ENCODE results near the gene JAK3. TPM values are rescaled to one million over a fixed set of nuclear protein-coding genes. Genes with fewer than 3 reads are reported as not detected.

JAK3 gene
- total RNA-seq, 1 experiment from 2014 or later = 6.9 TPM

DNA sequence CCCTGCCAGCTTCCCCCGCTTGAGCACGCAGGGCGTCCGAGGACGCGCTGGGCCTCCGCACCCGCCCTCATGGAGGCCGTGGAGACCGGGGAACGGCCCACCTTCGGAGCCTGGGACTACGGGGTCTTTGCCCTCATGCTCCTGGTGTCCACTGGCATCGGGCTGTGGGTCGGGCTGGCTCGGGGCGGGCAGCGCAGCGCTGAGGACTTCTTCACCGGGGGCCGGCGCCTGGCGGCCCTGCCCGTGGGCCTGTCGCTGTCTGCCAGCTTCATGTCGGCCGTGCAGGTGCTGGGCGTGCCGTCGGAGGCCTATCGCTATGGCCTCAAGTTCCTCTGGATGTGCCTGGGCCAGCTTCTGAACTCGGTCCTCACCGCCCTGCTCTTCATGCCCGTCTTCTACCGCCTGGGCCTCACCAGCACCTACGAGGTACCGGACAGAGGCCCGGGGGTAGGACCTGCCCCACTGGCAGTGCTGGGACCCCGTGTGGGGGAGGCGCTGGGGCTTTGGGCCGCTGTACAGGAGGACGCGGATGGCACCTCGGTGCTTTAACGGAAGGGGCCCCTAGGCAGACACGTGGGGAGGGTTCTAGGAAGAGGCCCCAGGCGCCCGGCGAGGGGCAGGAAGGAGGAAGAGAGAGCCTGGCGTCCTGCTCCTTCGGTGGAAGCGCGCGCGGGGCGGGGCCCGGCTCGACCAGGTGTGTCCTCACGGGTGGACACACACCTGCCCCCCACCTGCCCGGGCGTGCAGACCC, 24.6 kb upstream of the JAK3 start:
- H3K9me3 ChIP-seq (replicated peaks) = no peaks in the 10 kb centered on the region; the same call in 1 of the 2 replicates
- peaks cover 52% of the 10 kb centered on the region for H3K27me3 ChIP-seq (replicated peaks)
- no peaks in the 10 kb centered on the region for H3K36me3 ChIP-seq
- no peak overlapping the region for H3K4me3 ChIP-seq
- no peak overlapping the region for H3K27ac ChIP-seq
- DNase-seq (ENCODE audit: low read depth in 1 of 2, low spot score in 2 of 2) = no peak
- no peaks in the 10 kb centered on the region for H3K4me1 ChIP-seq (replicated peaks)

DNA sequence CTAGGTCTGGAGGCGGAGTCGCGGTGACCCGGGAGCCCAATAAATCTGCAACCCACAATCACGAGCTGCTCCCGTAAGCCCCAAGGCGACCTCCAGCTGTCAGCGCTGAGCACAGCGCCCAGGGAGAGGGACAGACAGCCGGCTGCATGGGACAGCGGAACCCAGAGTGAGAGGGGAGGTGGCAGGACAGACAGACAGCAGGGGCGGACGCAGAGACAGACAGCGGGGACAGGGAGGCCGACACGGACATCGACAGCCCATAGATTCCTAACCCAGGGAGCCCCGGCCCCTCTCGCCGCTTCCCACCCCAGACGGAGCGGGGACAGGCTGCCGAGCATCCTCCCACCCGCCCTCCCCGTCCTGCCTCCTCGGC, 24.1 kb upstream of the JAK3 start, which contains the start of gene SLC5A5:
TSS of gene SLC5A5 (plus strand) at position 68 of the 373 bp plus-strand sequence. CDS start 375 bp downstream, outside the sequence.
- peaks cover 51% of the 10 kb centered on the region for H3K27me3 ChIP-seq (replicated peaks)
- H3K36me3 ChIP-seq = no peaks in the 10 kb centered on the region
- no peaks in the 10 kb centered on the region for H3K9me3 ChIP-seq (replicated peaks)
- no peak within 1 kb of the TSS for H3K4me3 ChIP-seq
- no peaks in the 10 kb centered on the region for H3K4me1 ChIP-seq (replicated peaks)
- no peak for DNase-seq (ENCODE audit: low read depth in 1 of 2, low spot score in 2 of 2)
- no peak within 1 kb of the TSS for H3K27ac ChIP-seq

DNA sequence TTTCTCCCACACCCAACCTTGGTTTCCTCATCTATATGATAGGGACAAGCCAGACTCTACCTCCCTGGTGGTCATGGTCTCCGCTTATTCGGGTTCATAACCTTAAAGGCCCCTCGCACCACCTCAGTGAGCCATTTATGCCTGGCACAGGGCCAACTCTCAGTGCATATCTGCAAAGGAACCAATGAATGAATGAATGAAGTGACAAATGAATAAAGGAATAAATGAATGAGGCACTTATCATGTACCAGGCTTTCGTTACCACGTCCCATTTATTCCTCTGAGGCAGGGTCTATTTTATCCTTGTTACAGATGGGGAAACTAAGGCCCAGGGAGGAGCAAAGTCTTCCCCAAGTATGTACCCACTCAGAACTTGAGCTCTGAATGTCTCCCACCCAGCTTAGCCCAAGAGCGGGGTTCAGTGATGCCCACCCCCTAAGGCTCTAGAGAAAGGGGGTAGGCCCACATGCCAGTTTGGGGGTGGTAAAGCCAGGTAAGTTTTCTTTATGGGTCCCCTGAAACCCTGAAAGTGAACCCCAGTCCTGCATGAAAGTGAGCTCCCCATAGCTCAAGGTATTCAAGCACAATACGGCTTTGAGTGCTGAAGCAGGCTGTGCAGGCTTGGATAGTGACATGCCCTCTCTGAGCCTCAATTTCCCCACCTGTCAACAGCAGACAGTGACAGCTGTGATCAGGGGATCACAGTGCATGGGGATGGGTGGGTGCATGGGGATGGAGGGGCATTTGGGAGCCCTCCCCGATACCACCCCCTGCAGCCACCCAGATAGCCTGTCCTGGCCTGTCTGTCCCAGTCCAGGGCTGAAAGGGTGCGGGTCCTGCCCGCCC, 23.5 kb upstream of the JAK3 start:
- peaks cover 51% of the 10 kb centered on the region for H3K27me3 ChIP-seq (replicated peaks)
- DNase-seq (ENCODE audit: low read depth in 1 of 2, low spot score in 2 of 2) = no peak
- no peaks in the 10 kb centered on the region for H3K9me3 ChIP-seq (replicated peaks)
- no peaks in the 10 kb centered on the region for H3K36me3 ChIP-seq
- H3K27ac ChIP-seq = no peak overlapping the region
- H3K4me3 ChIP-seq = no peak overlapping the region
- H3K4me1 ChIP-seq (replicated peaks) = no peaks in the 10 kb centered on the region

GRCh38 chr19:17869114-17869608, 21.4 kb upstream of the JAK3 start:
- H3K36me3 ChIP-seq = peaks cover 20% of the 10 kb centered on the region
- no peaks in the 10 kb centered on the region for H3K9me3 ChIP-seq (replicated peaks)
- H3K27ac ChIP-seq = no peak overlapping the region
- DNase-seq (ENCODE audit: low read depth in 1 of 2, low spot score in 2 of 2) = no peak
- H3K4me1 ChIP-seq (replicated peaks) = no peaks in the 10 kb centered on the region
- H3K4me3 ChIP-seq = no peak overlapping the region
- peaks cover 45% of the 10 kb centered on the region for H3K27me3 ChIP-seq (replicated peaks)

DNA sequence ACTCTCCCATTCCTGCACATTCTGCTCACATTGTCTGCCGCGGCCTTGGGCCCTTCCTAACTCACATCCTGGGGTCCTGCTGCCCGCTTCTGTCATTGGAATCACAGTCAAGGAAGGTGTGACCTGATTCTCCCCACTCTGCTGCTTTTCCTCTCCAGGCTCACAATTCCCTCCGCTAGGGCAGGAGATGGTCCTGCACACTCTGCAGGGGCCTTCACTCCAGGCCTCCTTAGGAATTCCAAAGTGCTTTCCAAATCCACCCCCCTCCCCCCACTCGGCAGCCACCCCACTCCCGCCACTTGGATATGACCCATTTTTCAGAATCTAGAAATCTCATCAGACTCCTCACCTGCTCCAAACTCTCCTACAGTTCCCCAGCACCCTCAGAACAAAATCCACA, 20.9 kb upstream of the JAK3 start:
- Histone ChIP-seq H3K9me3 (replicated peaks) (no peaks in the 10 kb centered on the region), H3K27me3 (replicated peaks) (peaks cover 42% of the 10 kb centered on the region), H3K36me3 (peaks cover 25% of the 10 kb centered on the region)

DNA sequence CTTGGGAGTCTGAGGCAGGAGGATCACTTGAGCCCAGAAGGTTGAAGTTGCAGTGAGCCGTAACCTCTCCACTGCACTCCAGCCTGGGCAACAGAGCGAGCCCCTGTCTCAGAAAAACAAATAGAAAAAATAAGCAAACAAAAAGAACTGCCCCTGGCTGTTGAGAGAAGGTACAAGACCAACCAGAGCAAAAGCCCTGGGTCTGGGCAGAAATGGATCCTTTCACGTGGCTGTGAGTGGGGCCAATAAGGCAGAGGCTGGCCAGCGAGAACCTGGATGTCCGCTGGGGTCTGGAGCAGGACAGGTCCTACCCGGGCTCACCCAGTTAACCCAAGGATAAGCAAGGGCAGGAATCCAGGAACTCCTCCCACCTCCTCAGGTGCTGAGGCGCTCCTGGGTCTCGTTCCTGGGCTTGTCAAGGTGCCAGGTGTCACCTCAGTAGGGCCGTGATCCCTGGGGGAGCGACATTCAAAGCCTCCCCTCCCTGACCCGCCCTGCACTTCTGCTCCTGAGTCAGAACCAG, 19.2 kb upstream of the JAK3 start:
- Histone ChIP-seq H3K4me1 (replicated peaks) (no peaks in the 10 kb centered on the region), H3K9me3 (replicated peaks) (no peaks in the 10 kb centered on the region)
- DNase-seq (ENCODE audit: low read depth in 1 of 2, low spot score in 2 of 2) = no peak

More for the DNA sequence above, 20.9 kb upstream of the JAK3 start:
- no peak for DNase-seq (ENCODE audit: low read depth in 1 of 2, low spot score in 2 of 2)
- no peak overlapping the region for H3K27ac ChIP-seq
- no peak overlapping the region for H3K4me3 ChIP-seq
- no peaks in the 10 kb centered on the region for H3K4me1 ChIP-seq (replicated peaks)

GRCh38 chr19:17866312-17866963, 18.7 kb upstream of the JAK3 start:
- no peak for DNase-seq (ENCODE audit: low read depth in 1 of 2, low spot score in 2 of 2)
- H3K27me3 ChIP-seq (replicated peaks) = peaks cover 22% of the 10 kb centered on the region
- H3K27ac ChIP-seq = no peak overlapping the region
- H3K4me3 ChIP-seq = no peak overlapping the region
- no peaks in the 10 kb centered on the region for H3K9me3 ChIP-seq (replicated peaks)
- H3K4me1 ChIP-seq (replicated peaks) = peaks cover 3% of the 10 kb centered on the region
- H3K36me3 ChIP-seq = peaks cover 48% of the 10 kb centered on the region

More for the DNA sequence above, 19.2 kb upstream of the JAK3 start:
- H3K36me3 ChIP-seq = peaks cover 42% of the 10 kb centered on the region
- peaks cover 26% of the 10 kb centered on the region for H3K27me3 ChIP-seq (replicated peaks)
- H3K27ac ChIP-seq = no peak overlapping the region
- no peak overlapping the region for H3K4me3 ChIP-seq

GRCh38 chr19:17865364-17866311, 17.9 kb upstream of the JAK3 start:
- Histone ChIP-seq H3K4me3 (no peak overlapping the region), H3K4me1 (replicated peaks) (peaks cover 11% of the 10 kb centered on the region), H3K36me3 (peaks cover 56% of the 10 kb centered on the region), H3K27me3 (replicated peaks) (peaks cover 14% of the 10 kb centered on the region), H3K27ac (no peak overlapping the region), H3K9me3 (replicated peaks) (no peaks in the 10 kb centered on the region)
- DNase-seq (ENCODE audit: low read depth in 1 of 2, low spot score in 2 of 2) = no peak

DNA sequence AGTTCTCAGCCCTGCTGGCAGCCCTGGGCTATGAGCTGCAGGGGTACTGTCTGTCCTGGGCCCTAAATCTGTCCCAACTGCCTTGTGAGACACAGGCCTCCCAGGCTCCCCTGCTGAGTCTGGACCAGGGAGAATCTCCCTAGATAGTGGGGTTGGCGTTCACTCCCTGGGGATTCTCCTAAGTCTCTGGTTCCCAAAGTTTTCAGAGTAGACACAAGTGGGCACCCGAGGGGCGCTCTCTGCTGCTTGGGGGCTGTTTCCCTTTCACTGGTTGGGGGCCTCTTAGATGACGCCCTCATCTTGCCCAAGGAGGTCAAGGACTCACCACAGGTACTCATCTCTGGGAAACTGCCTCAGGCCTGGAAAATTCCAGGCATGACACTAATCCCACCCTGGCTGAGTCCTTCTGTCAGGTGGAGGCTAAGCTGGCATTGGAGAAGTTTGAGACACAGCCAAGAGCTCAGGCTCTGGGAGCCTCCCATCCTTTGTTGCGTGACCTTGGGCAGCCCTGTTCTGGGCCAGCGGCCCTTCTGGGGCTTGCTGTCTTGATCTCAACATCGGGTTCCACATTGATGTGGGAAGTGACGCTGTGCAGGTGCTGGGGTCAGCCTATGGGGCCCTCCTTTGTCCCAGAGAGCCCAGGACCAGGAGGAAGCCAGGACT, 15.9 kb upstream of the JAK3 start:
- Histone ChIP-seq H3K9me3 (replicated peaks) (no peaks in the 10 kb centered on the region), H3K4me3 (no peak overlapping the region), H3K27ac (no peak overlapping the region), H3K27me3 (replicated peaks) (0 out of 2 replicates have a peak, but pooled peaks cover 2% of the 10 kb centered on the region), H3K4me1 (replicated peaks) (peaks cover 11% of the 10 kb centered on the region), H3K36me3 (peaks cover 65% of the 10 kb centered on the region)
- no peak for DNase-seq (ENCODE audit: low read depth in 1 of 2, low spot score in 2 of 2)

GRCh38 chr19:17862711-17863519, 15.1 kb upstream of the JAK3 start:
- Histone ChIP-seq H3K27ac (no peak overlapping the region), H3K27me3 (replicated peaks) (0 out of 2 replicates have a peak, but pooled peaks cover 2% of the 10 kb centered on the region), H3K36me3 (peaks cover 65% of the 10 kb centered on the region), H3K4me1 (replicated peaks) (peaks cover 11% of the 10 kb centered on the region), H3K4me3 (no peak overlapping the region), H3K9me3 (replicated peaks) (no peaks in the 10 kb centered on the region)
- no peak for DNase-seq (ENCODE audit: low read depth in 1 of 2, low spot score in 2 of 2)

DNA sequence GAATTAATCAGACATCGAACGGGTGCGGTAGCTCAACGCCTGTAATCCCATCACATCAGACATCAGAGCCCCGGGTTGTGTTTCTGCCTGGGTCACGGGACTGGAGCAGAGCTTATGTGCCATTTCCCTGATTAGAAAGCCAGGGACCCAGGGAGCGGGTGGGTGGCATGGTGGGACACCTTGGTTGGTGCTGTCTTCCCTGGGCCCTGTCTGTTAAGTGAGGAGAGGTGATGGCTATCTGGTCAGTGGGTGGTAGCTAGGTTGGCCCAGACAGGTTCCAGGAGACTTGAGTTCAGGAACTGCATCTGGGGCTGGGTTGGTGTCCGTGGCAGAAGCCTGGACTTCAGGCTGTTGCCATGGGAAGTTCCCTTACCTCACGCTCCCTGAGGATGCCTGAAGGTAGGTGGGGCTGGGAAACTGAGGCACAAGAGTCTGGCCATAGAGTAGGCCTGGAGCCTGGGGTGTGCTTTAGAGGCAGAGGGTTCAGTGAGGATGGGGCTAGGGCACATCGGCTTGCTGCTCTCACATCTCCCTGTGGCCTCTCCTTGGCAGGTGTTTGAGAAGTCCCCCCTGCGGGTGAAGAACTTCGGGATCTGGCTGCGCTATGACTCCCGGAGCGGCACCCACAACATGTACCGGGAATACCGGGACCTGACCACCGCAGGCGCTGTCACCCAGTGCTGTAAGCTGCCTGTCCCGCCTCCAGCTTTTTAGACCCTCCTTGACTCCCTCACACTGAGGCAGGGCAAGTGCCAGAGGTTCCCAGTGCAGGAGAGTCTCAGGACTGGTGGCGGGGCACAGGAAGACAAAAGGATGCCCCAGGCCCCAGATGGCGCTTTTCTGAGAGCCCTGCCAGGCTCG, 14.0 kb upstream of the JAK3 start:
- DNase-seq (ENCODE audit: low read depth in 1 of 2, low spot score in 2 of 2) = no peak
- peak overlapping the region; percentile 89 for H3K4me3 ChIP-seq
- peaks cover 11% of the 10 kb centered on the region for H3K4me1 ChIP-seq (replicated peaks)
- H3K27me3 ChIP-seq (replicated peaks) = 0 out of 2 replicates have a peak, but pooled peaks cover 2% of the 10 kb centered on the region
- H3K36me3 ChIP-seq = peaks cover 65% of the 10 kb centered on the region
- no peak overlapping the region for H3K27ac ChIP-seq
- no peaks in the 10 kb centered on the region for H3K9me3 ChIP-seq (replicated peaks)
